Activated CD4-positive, alpha-beta memory T cell treated with anti-CD3 and anti-CD28 coated beads for 36 hours (primary cell): ENCODE measurements around the gene TMEM240. TPM values are rescaled to one million over a fixed set of nuclear protein-coding genes. Genes with fewer than 3 reads are reported as not detected.
"Not testable (repeated sequence)": the region's sequence is repeated elsewhere in the genome, so short reads cannot be mapped to it uniquely, and the experiment has no call there.

Experiments
- CTCF ChIA-PET: fragments of 350-600 bp; sonication (Branson Sonifier 250); formaldehyde crosslinking; loops from one replicate; lab custom pipeline; 2021; ENCODE audit warnings: antibody characterized with exemption, inconsistent platforms; lab: Charles Lee
- POLR2A ChIA-PET: fragments of 350-600 bp; sonication (Branson Sonifier 250); formaldehyde crosslinking; loops from one replicate; lab custom pipeline; 2021; ENCODE audit warnings: antibody characterized with exemption; lab: Charles Lee
- DNase-seq: peaks from one replicate; pipeline ENCODE4 v3.0.0-alpha.2; 2020
- H3K27ac Mint-ChIP-seq: one replicate; pipeline ENCODE4 v1.8.0; 2021; ENCODE audit warnings: mixed read lengths
- H3K27me3 Mint-ChIP-seq: one replicate; pipeline ENCODE4 v1.8.0; 2021; ENCODE audit warnings: mixed read lengths
- H3K36me3 Mint-ChIP-seq: one replicate; pipeline ENCODE4 v1.8.0; 2021; ENCODE audit warnings: mixed read lengths
- H3K4me1 Mint-ChIP-seq: one replicate; pipeline ENCODE4 v1.8.0; 2021; ENCODE audit warnings: low read depth, mixed read lengths
- H3K4me3 Mint-ChIP-seq: one replicate; pipeline ENCODE4 v1.8.0; 2021; ENCODE audit warnings: mild to moderate bottlenecking, mixed read lengths
- H3K9me3 Mint-ChIP-seq: one replicate; pipeline ENCODE4 v1.8.0; 2021; ENCODE audit warnings: mixed read lengths
- intact Hi-C: fragments of 100-400 bp; cut with micrococcal nuclease; formaldehyde crosslinking; loops from one replicate; pipeline ENCODE4 v1.15.1; 2023
- total RNA-seq, 2 experiments: library from RNA; stranded (reverse); gene quantifications; one replicate each; pipeline ENCODE4 v1.2.3, GENCODE V29; 2021

Gene TMEM240
- total RNA-seq, 2 experiments from 2014 or later, result 0.29 TPM; not detected in 1

DNA sequence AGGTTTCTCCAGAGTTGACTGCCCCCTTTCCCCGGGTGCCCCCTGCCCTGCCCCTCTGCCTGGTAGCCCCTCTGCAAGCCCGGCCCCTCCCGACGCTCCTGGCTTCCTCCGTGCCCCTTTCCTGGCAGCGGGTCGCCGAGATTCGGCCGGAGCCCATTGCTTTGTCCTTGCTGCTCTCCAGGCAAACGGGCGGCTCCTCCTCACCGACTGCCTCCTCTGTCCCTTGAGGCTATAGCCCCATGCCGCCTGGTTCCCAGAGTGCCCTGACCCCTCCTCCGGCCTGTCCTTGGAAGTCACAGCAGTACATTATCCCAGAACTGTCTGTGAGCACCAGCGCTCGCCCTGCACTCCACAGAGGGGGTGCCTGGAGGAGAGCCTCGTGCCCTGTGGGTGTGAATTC is 26.7 kb downstream of the TMEM240 start:
- H3K9me3 Mint-ChIP-seq, DNase-seq, H3K27ac Mint-ChIP-seq, intact Hi-C loops, CTCF ChIA-PET, H3K27me3 Mint-ChIP-seq, POLR2A ChIA-PET: not testable (repeated sequence)
- peaks cover 13% of the 10 kb centered on the region for H3K4me1 Mint-ChIP-seq
- H3K4me3 Mint-ChIP-seq, result peak overlapping the region; percentile 60
- H3K36me3 Mint-ChIP-seq, result peaks cover 13% of the 10 kb centered on the region

DNA sequence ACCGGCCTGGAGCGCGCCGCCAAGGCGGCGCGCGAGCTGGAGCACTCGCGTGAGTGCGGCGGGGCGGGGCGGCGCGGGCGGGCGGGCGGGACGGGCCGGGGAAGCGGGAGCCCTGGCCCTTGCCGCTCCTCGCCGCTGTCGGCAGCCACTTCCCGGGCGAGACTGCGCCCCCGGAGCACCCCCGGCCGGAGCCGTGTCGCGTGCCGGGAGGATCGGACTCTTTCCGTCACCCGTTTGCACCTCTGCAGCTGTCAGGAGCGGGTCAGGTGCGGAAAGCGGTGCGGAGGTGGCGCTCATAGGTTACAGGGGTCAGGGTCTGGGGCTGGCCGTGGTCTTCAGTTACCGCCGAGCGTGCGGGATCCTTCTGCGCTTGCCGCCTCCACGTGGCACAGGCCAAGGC is 28.0 kb downstream of the TMEM240 start:
- CTCF ChIA-PET, H3K36me3 Mint-ChIP-seq, POLR2A ChIA-PET, H3K27ac Mint-ChIP-seq, H3K9me3 Mint-ChIP-seq, H3K27me3 Mint-ChIP-seq: not testable (repeated sequence)
- Mint-ChIP-seq H3K4me1 (peaks cover 13% of the 10 kb centered on the region), H3K4me3 (peak overlapping the region; percentile 70)
- intact Hi-C loops, result loop anchor here (1.0 kb wide), 1 partner anchor 62 kb away; the partner anchor contains the start of gene SSU72
- peak; percentile 27 for DNase-seq

DNA sequence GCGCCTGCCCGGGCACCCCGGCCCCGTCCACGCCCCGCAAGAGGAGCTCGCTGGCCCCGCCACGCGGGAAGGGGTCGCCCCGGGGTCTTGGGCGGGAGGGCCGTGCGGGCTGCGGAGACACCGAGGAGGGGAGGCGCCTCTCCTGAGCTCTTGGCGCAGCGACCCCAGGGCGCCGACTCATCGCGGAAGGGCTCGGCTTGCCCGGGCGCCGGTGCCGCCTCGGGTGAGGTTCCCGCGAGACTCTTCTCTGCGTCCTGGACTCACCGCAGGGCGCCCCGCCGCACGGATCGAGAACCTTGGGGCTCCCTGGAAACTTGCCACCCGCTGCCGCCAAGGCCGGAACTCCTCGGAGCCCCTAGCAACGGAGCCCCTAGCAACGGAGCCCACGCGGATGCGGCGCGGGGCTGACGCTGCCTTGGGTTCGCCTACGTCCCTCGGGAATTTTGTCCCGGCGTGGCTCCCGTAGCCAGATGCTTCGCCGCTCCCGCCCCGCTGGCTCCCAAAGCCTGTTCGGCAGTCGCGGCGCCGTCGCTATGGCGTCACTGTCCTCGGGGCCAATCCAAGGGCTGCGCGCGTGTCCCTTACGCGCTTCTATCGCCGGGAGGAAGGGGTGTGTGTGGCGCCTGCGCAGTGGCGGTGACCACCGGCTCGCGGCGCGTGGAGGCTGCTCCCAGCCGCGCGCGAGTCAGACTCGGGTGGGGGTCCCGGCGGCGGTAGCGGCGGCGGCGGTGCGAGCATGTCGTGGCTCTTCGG is 28.7 kb downstream of the TMEM240 start, which contains the start of gene ATAD3A:
TSS of gene ATAD3A (plus strand) at position 630 of the 753 bp plus-strand sequence. CDS start at position 737, 107 bp downstream.
- Mint-ChIP-seq H3K4me1 (peaks cover 13% of the 10 kb centered on the region), H3K4me3 (peak within 1 kb of the TSS; percentile 84), H3K9me3 (no peaks in the 10 kb centered on the region), H3K27ac (peak within 1 kb of the TSS; percentile 86), H3K27me3 (no peaks in the 10 kb centered on the region), H3K36me3 (peaks cover 3% of the 10 kb centered on the region)
- ChIA-PET POLR2A (interaction anchor here (0.8 to 1.0 kb wide), 2 partner anchors 103 to 113 kb away, joined by 3 to 4 read pairs; partner anchors contain the start of genes CCNL2 and MIB2), CTCF (interaction anchor here (0.7 kb wide), 1 partner anchor 103 kb away, joined by 3 read pairs; no protein-coding TSS in a partner anchor)
- peak; percentile 99 for DNase-seq
- intact Hi-C loops, result loop anchor here (1.0 to 2.0 kb wide), 2 partner anchors 41 to 63 kb away; partner anchors contain the start of genes ATAD3B and SSU72

DNA sequence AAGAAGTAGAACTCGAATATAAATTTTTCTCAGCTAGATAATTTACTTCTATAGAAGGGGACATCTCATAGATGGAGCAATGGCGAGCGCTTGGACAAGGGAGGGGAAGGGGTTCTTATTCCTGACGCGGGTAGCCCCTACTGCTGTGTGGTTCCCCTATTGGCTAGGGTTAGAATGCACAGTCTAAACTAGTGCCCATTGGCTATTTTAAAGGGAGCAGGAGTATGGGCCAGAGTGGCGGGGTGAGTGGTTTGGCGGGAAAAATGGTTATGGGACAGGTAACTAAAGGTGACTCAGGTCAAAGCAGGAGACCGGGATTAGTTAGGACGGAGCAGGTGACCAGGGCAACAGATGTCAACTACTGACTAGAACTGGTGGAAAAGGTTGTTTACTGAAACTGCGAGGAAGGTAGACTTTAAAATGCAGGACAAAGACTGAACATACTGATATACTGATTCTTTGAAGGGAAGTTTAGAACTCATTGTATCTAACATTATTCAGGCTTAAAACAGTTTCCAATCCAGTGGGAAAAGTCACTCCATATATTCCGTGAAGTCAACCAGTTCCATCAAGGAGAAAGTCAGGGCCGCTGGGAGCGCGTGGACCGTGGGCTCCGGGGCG is 29.4 kb downstream of the TMEM240 start:
- ChIA-PET POLR2A (interaction anchor here (0.8 to 1.0 kb wide), 2 partner anchors 104 to 112 kb away, joined by 3 to 4 read pairs; partner anchors contain the start of genes CCNL2 and MIB2), CTCF (interaction anchor here (0.7 kb wide), 1 partner anchor 103 kb away, joined by 3 read pairs; no protein-coding TSS in a partner anchor)
- intact Hi-C loops, result loop anchor here (2.0 kb wide), 1 partner anchor 40 kb away; the partner anchor contains the start of gene ATAD3B
- Mint-ChIP-seq H3K4me1 (peaks cover 13% of the 10 kb centered on the region), H3K9me3 (no peaks in the 10 kb centered on the region), H3K36me3 (peaks cover 3% of the 10 kb centered on the region), H3K4me3 (peak overlapping the region; percentile 84), H3K27ac (peak overlapping the region; percentile 86), H3K27me3 (no peaks in the 10 kb centered on the region)
- DNase-seq, result peak; percentile 44

DNA sequence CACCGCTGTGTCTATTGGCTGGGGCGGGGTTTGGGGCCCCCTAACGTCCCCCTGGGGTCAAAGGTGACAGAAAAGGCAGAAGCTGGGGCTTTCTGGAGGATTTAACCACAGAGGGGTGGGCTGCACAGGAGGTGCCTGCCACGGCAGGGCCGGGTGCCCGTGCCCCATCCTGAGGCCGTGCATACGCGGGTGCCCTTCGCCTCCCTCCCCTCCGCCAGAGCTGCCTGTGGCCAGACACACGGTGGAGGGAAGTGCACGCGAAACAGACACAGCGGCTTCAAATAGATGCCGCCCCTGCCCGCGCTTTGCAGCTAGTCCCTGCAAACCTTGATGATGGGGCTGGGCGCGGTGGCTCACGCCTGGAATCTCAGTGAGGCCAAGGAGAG is 31.0 kb downstream of the TMEM240 start:
- H3K9me3 Mint-ChIP-seq, H3K36me3 Mint-ChIP-seq, DNase-seq, CTCF ChIA-PET, H3K4me3 Mint-ChIP-seq, H3K27me3 Mint-ChIP-seq, H3K27ac Mint-ChIP-seq, POLR2A ChIA-PET: not testable (repeated sequence)
- intact Hi-C loops, result loop anchor here (10.0 kb wide), 1 partner anchor 105 kb away; the partner anchor contains the start of gene MRPL20
- peaks cover 21% of the 10 kb centered on the region for H3K4me1 Mint-ChIP-seq

DNA sequence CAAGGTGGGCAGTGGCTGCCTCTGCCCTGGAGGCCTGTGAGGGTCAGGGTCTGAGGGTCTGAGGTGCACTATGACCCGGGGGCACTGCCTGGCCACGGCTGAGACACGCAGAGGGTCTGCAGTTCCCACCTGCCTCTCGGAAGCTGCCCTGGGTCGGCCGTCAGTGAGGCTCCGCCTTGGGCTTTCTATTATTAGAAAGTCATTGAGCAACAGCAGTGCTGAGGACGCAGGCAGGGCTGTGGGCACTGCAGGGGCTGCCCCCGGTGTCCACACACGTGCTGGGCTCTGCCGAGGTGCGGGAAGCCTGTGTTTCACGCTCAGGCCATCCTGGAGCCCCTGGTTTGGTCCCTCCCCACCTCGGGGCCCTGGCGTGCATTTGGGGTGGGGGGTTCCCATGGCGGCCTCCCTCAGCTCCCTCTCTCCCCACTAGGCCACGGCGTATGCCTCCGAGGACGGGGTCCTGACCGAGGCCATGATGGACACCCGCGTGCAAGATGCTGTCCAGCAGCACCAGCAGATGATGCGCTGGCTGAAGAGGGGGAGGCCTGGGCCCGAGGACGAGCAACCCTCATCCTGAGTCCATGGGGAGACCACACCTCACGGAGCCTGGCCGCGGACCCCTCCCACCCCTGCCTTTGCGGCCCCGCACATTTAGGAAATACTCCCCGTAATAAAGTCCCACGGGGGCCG is 31.5 kb downstream of the TMEM240 start:
- DNase-seq, H3K9me3 Mint-ChIP-seq, H3K27ac Mint-ChIP-seq, H3K27me3 Mint-ChIP-seq, H3K4me3 Mint-ChIP-seq, CTCF ChIA-PET, POLR2A ChIA-PET, H3K36me3 Mint-ChIP-seq: not testable (repeated sequence)
- intact Hi-C loops, result loop anchor here (10.0 kb wide), 1 partner anchor 104 kb away; the partner anchor contains the start of gene MRPL20
- H3K4me1 Mint-ChIP-seq, result peaks cover 21% of the 10 kb centered on the region

DNA sequence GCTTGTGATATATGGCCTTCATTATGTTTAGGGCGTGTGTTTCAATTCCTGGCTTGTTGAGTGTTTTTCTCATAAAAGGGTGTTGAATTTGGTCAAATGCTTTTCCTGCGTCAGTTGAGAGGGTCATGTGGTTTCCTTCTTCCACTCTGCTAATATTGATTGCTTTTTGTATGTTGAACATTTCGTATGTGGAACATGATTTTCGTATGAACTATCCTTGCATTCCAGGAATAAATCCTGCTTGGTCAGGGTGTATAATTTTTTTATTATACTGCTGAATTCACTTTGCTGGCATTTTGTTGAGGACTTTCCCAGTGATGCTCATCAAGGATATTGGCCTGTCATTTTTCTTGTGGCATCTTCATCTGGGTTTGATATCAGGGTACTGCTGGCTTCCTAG is 33.1 kb downstream of the TMEM240 start:
- Mint-ChIP-seq H3K27me3 (no peaks in the 10 kb centered on the region), H3K27ac (no peak overlapping the region)

DNA sequence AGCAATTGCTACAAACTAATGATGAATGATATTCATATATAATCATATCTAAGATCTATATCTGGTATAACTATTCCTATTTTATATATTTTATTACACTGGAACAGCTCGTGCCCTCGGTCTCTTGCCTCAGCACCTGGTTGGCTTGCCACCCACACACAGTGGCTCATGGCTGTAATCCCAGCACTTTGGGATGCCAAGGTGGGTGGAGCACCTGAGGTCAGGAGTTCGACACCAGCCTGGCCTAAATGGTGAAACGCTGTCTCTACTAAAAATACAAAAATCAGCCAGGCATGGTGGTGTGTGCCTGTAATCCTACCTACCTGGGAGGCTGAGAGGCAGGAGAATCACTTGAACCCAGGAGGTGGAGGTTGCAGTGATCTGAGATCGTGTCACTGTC is 34.6 kb downstream of the TMEM240 start:
- Mint-ChIP-seq H3K4me1 (peaks cover 14% of the 10 kb centered on the region), H3K4me3 (peak overlapping the region; percentile 52), H3K27ac (peak overlapping the region; percentile 91)
- DNase-seq, H3K27me3 Mint-ChIP-seq, H3K36me3 Mint-ChIP-seq, H3K9me3 Mint-ChIP-seq: not testable (repeated sequence)
- ChIA-PET POLR2A (interaction anchor here (1.9 kb wide), 1 partner anchor 98 kb away, joined by 7 read pairs; no protein-coding TSS in a partner anchor), CTCF (interaction anchor here (1.9 to 2.1 kb wide), 2 partner anchors 65 to 72 kb away, joined by 5 to 8 read pairs; no protein-coding TSS in a partner anchor)
- intact Hi-C loops, result loop anchor here (10.0 kb wide), 1 partner anchor 101 kb away; the partner anchor contains the start of gene MRPL20

More for the DNA sequence above, 33.1 kb downstream of the TMEM240 start:
- intact Hi-C loops, result loop anchor here (10.0 kb wide), 1 partner anchor 103 kb away; the partner anchor contains the start of gene MRPL20
- Mint-ChIP-seq H3K9me3 (no peaks in the 10 kb centered on the region), H3K4me3 (no peak overlapping the region), H3K36me3 (no peaks in the 10 kb centered on the region), H3K4me1 (peaks cover 18% of the 10 kb centered on the region)
- POLR2A ChIA-PET, result no interaction called here
- DNase-seq, result no peak
- CTCF ChIA-PET, result no interaction called here

DNA sequence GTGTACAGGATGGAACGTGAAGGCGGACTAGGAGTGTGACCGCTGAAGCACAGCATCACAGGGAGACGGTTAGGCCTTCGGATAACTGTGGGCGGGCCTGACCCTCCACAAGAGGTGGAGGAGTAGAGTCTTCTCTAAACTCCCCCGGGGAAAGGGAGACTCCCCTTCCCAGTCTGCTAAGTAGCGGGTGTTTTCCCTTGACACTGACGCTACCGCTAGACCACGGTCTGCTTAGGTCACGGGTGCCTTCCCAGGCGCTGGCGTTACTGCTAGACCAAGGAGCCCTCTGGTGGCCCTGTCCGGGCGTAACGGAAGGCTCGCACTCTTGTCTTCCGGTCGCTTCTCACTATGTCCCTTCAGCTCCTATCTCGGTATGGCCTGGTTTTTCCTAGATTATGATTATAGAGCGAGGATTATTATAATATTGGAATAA is 35.0 kb downstream of the TMEM240 start:
- Mint-ChIP-seq H3K27ac (peak overlapping the region; percentile 91), H3K4me3 (peak overlapping the region; percentile 69), H3K4me1 (peaks cover 12% of the 10 kb centered on the region)
- DNase-seq, result peak; percentile 64
- not testable (repeated sequence) for H3K27me3 Mint-ChIP-seq, H3K9me3 Mint-ChIP-seq, H3K36me3 Mint-ChIP-seq
- POLR2A ChIA-PET, result interaction anchor here (1.9 kb wide), 1 partner anchor 97 kb away, joined by 7 read pairs; no protein-coding TSS in a partner anchor
- CTCF ChIA-PET, result interaction anchor here (1.2 to 2.1 kb wide), 5 partner anchors 64 to 134 kb away, joined by 3 to 13 read pairs (median 8); partner anchors contain the start of gene CCNL2
- intact Hi-C loops, result loop anchor here (10.0 kb wide), 1 partner anchor 101 kb away; the partner anchor contains the start of gene MRPL20

DNA sequence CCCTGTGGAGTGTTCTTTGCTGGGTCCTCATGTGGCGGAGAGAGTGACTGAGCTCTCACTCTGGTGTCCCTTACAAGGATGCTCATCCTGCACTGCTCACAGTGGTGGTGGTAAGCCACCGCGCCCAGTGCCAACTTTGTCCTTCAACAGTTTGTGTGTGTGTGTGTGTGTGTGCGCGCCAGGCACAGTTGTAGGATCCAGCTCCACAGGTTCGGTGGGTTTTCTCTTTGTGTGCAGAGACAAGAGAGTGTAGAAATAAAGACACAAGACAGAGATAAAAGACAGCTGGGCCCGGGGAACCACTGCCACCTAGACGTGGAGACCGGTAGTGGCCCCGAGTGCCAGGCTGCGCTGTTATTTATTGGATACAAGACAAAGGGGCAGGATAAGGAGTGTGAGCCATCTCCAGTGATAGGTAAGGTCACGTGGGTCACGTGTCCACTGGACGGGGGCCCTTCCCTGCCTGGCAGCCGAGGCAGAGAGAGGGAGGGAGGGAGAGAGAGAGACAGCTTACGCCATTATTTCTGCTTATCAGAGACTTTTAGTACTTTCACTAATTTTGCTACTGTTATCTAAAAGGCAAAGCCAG is 35.6 kb downstream of the TMEM240 start:
- Mint-ChIP-seq H3K4me1 (peaks cover 12% of the 10 kb centered on the region), H3K27ac (peak overlapping the region; percentile 91), H3K4me3 (peak overlapping the region; percentile 69)
- POLR2A ChIA-PET, result interaction anchor here (1.9 kb wide), 1 partner anchor 97 kb away, joined by 7 read pairs; no protein-coding TSS in a partner anchor
- H3K27me3 Mint-ChIP-seq, H3K36me3 Mint-ChIP-seq, H3K9me3 Mint-ChIP-seq: not testable (repeated sequence)
- intact Hi-C loops, result loop anchor here (10.0 kb wide), 1 partner anchor 100 kb away; the partner anchor contains the start of gene MRPL20
- CTCF ChIA-PET, result interaction anchor here (0.6 to 2.1 kb wide), 7 partner anchors 17 to 133 kb away, joined by 3 to 13 read pairs (median 5); partner anchors contain the start of gene CCNL2
- DNase-seq, result peak; percentile 91
